Measurements from ENCODE around the gene RAI1.
"Not testable (repeated sequence)": the region's sequence is repeated elsewhere in the genome, so short reads cannot be mapped to it uniquely, and the experiment has no call there.

The RAI1 gene

GRCh38 chr17:17681187-17681743 is at the start of gene RAI1:
TSS of gene RAI1 (plus strand) at chr17:17681458. CDS start at chr17:17792949, 111,491 bp downstream.
- DNase-seq, result peak; percentile 67

- DNase-seq, result not testable (repeated sequence)
Measured at GRCh38 chr17:17632690-17633089, 48.6 kb upstream of the RAI1 start.

- DNase-seq, result no peak
Measured at GRCh38 chr17:17633310-17633709, 47.9 kb upstream of the RAI1 start.

GRCh38 chr17:17635126-17635525 is 46.1 kb upstream of the RAI1 start:
- no peak for DNase-seq

GRCh38 chr17:17635537-17636271 is 45.6 kb upstream of the RAI1 start:
- not testable (repeated sequence) for DNase-seq

- no peak for DNase-seq
Measured at GRCh38 chr17:17636272-17636885, 44.9 kb upstream of the RAI1 start.

- no peak for DNase-seq
Measured at GRCh38 chr17:17638467-17638866, 42.8 kb upstream of the RAI1 start.

GRCh38 chr17:17639661-17640270 is 41.5 kb upstream of the RAI1 start:
- DNase-seq, result not testable (repeated sequence)

GRCh38 chr17:17641621-17642409 is 39.4 kb upstream of the RAI1 start:
- peak; percentile 64 for DNase-seq

- DNase-seq, result not testable (repeated sequence)
Measured at GRCh38 chr17:17645148-17645547, 36.1 kb upstream of the RAI1 start.

- no peak for DNase-seq
Measured at GRCh38 chr17:17645961-17646360, 35.3 kb upstream of the RAI1 start.

- DNase-seq, result no peak
Measured at GRCh38 chr17:17647524-17648178, 33.6 kb upstream of the RAI1 start.

GRCh38 chr17:17648762-17649161 is 32.5 kb upstream of the RAI1 start:
- DNase-seq, result no peak

- DNase-seq, result no peak
Measured at GRCh38 chr17:17650959-17651358, 30.3 kb upstream of the RAI1 start.

- no peak for DNase-seq
Measured at GRCh38 chr17:17653343-17653742, 27.9 kb upstream of the RAI1 start.

- DNase-seq, result no peak
Measured at GRCh38 chr17:17659340-17659739, 21.9 kb upstream of the RAI1 start.

GRCh38 chr17:17661134-17661533 is 20.1 kb upstream of the RAI1 start:
- DNase-seq, result no peak

- DNase-seq, result no peak
Measured at GRCh38 chr17:17661834-17662385, 19.3 kb upstream of the RAI1 start.

GRCh38 chr17:17663160-17664063 is 17.8 kb upstream of the RAI1 start:
- peak; percentile 77 for DNase-seq

- DNase-seq, result no peak
Measured at GRCh38 chr17:17664064-17664452, 17.2 kb upstream of the RAI1 start.

GRCh38 chr17:17665255-17665654 is 16.0 kb upstream of the RAI1 start:
- no peak for DNase-seq

Data from T1000 (cell line).